ENCODE data around the gene APOB.
A peak's percentile ranks its signal among the peaks of the same experiment; 100 is the strongest.

APOB gene

GRCh38 chr2:20972792-20973565 is 70.9 kb downstream of the APOB start:
- no peak for DNase-seq

GRCh38 chr2:20972110-20972509 is 71.8 kb downstream of the APOB start:
- no peak for DNase-seq

GRCh38 chr2:20970068-20970467 is 73.8 kb downstream of the APOB start:
- no peak for DNase-seq

GRCh38 chr2:20966061-20966595 is 77.7 kb downstream of the APOB start:
- no peak for DNase-seq

GRCh38 chr2:20965221-20965620 is 78.7 kb downstream of the APOB start:
- no peak for DNase-seq

- no peak for DNase-seq
Measured at GRCh38 chr2:20963867-20964266, 80.0 kb downstream of the APOB start.

- DNase-seq = peak; percentile 73
Measured at GRCh38 chr2:20962939-20963557, 80.8 kb downstream of the APOB start.

GRCh38 chr2:20961858-20962257 is 82.0 kb downstream of the APOB start:
- DNase-seq = no peak

GRCh38 chr2:20960003-20960402 is 83.9 kb downstream of the APOB start:
- no peak for DNase-seq

- no peak for DNase-seq
Measured at GRCh38 chr2:20959252-20959651, 84.6 kb downstream of the APOB start.

- DNase-seq = no peak
Measured at GRCh38 chr2:20957788-20958525, 85.9 kb downstream of the APOB start.

GRCh38 chr2:20955277-20956026 is 88.4 kb downstream of the APOB start:
- DNase-seq = no peak

- DNase-seq = no peak
Measured at GRCh38 chr2:20953146-20953824, 90.6 kb downstream of the APOB start.
